Endodermal cell (in vitro differentiated cells): Measurements from ENCODE around the gene TMEM143. TPM values are rescaled to one million over a fixed set of nuclear protein-coding genes. Genes with fewer than 3 reads are reported as not detected.

ENCODE experiments used
- DNase-seq: peaks from one replicate; pipeline ENCODE4 v3.0.0-alpha.2; 2017
- H3K27ac ChIP-seq: 2 replicates; pipeline ENCODE4 v1.5.1; 2013; ENCODE audit warnings: mild to moderate bottlenecking, low read depth, low read length, moderate library complexity
- H3K27me3 ChIP-seq: 2 replicates; pipeline ENCODE4 v1.6.1; 2013; ENCODE audit warnings: mild to moderate bottlenecking, low read length, moderate library complexity; ENCODE audit not compliant: insufficient read depth, control insufficient read depth, poor library complexity, severe bottlenecking
- H3K36me3 ChIP-seq: 2 replicates; pipeline ENCODE4 v1.7.0; 2013; ENCODE audit warnings: mild to moderate bottlenecking, low read length, moderate library complexity; ENCODE audit not compliant: control insufficient read depth, insufficient read depth
- H3K4me1 ChIP-seq: one replicate; pipeline ENCODE4 v1.7.0; 2013; ENCODE audit warnings: low read length; ENCODE audit not compliant: control insufficient read depth, insufficient read depth
- H3K4me3 ChIP-seq: 2 replicates; pipeline ENCODE4 v1.5.1; 2013; ENCODE audit warnings: mild to moderate bottlenecking, low read length, moderate library complexity
- H3K9ac ChIP-seq: 2 replicates; pipeline ENCODE4 v1.6.1; 2013; ENCODE audit warnings: mild to moderate bottlenecking, low read length, moderate library complexity; ENCODE audit not compliant: poor library complexity, severe bottlenecking; ENCODE audit errors: extremely low read depth
- H3K9me3 ChIP-seq: 2 replicates; pipeline ENCODE4 v1.6.1; 2013; ENCODE audit warnings: mild to moderate bottlenecking, low read length, moderate library complexity; ENCODE audit not compliant: control insufficient read depth
- H3K27ac Mint-ChIP-seq: 2 replicates; pipeline ENCODE4 v1.8.0; 2020; ENCODE audit warnings: mixed read lengths
- H3K27me3 Mint-ChIP-seq: 2 replicates; pipeline ENCODE4 v1.8.0; 2021; ENCODE audit warnings: mild to moderate bottlenecking, mixed read lengths; ENCODE audit not compliant: insufficient read depth
- H3K36me3 Mint-ChIP-seq: 2 replicates; pipeline ENCODE4 v1.8.0; 2020; ENCODE audit warnings: low read depth, mixed read lengths
- H3K4me1 Mint-ChIP-seq: 2 replicates; pipeline ENCODE4 v1.8.0; 2020; ENCODE audit warnings: mixed read lengths
- H3K4me3 Mint-ChIP-seq: 2 replicates; pipeline ENCODE4 v1.8.0; 2020; ENCODE audit warnings: mild to moderate bottlenecking, moderate library complexity, mixed read lengths
- H3K9me3 Mint-ChIP-seq: 2 replicates; pipeline ENCODE4 v1.8.0; 2020; ENCODE audit warnings: mild to moderate bottlenecking, mixed read lengths
- CTCF ChIP-seq: fragments of 200-600 bp; sonication (generic); conservative IDR thresholded peaks from 2 replicates; pipeline ENCODE4 v1.5.0; 2021; ENCODE audit warnings: antibody characterized with exemption, mild to moderate bottlenecking
- WGBS, 2 experiments: methylation state at CpG; one replicate each; pipeline versions ENCODE4 v1.1.5 to v1.1.7; 2013; ENCODE audit warnings: missing lambda C conversion rate in 2 of 2, mixed read lengths in 1 of 2; ENCODE audit not compliant: insufficient coverage in 1 of 2, insufficient read length in 1 of 2; 5-methylcytosine and 5-hydroxymethylcytosine counted together
- total RNA-seq, 2 donors: library from RNA; stranded (reverse); fragmentation: NEBNext Ultra II Directional in 1 of 2; extraction: Animal tissue kit (Norgen Biotek cat#: 25700) in 1 of 2; gene quantifications; 2 replicates in 1 of 2; 3 replicates in 1 of 2; pipeline ENCODE4 v1.2.1, GENCODE V29; 2021

Gene TMEM143
- total RNA-seq, 2 donors from 2014 or later: 13.9 to 19.1 TPM

DNA sequence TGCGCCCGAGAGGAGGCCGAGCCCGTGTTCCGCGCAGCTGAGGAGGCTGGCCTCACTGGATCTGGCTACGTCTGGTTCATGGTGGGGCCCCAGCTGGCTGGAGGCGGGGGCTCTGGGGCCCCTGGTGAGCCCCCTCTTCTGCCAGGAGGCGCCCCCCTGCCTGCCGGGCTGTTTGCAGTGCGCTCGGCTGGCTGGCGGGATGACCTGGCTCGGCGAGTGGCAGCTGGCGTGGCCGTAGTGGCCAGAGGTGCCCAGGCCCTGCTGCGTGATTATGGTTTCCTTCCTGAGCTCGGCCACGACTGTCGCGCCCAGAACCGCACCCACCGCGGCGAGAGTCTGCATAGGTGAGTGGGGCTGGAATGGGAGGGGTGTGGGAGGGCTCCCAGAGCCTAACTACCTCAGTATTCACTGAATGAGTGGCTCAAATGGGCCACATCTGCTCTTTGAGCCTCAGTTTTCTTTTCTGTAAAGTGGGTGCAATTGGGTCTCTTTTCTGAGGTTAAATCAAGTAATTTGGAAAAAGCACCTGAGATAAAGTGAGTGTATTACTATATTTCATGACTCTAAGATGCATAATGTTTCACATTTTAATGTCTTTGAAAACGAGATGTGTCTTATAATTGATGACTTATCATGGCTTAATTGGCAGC, 41.4 kb upstream of the TMEM143 start:
- WGBS, 2 experiments: 93 to 95% methylated on average over 7 to 27 of the region's 27 CpGs
- Histone ChIP-seq H3K9me3 (no peaks in the 10 kb centered on the region), H3K4me1 (no peaks in the 10 kb centered on the region), H3K27me3 (no peaks in the 10 kb centered on the region), H3K27ac (no peak overlapping the region), H3K36me3 (no peaks in the 10 kb centered on the region), H3K4me3 (no peak overlapping the region), H3K9ac (no peak overlapping the region)
- peaks cover 6% of the 10 kb centered on the region for H3K4me1 Mint-ChIP-seq
- H3K27me3 Mint-ChIP-seq: peaks cover 6% of the 10 kb centered on the region
- no peak for DNase-seq
- no peaks in the 10 kb centered on the region for H3K36me3 Mint-ChIP-seq
- H3K9me3 Mint-ChIP-seq: no peaks in the 10 kb centered on the region
- no peak overlapping the region for H3K4me3 Mint-ChIP-seq
- no peak overlapping the region for H3K27ac Mint-ChIP-seq
- no peak for TF ChIP-seq CTCF

GRCh38 chr19:48403606-48404005, 39.9 kb upstream of the TMEM143 start:
- H3K27ac Mint-ChIP-seq: no peak overlapping the region
- Histone ChIP-seq H3K4me3 (no peak overlapping the region), H3K36me3 (no peaks in the 10 kb centered on the region), H3K9me3 (no peaks in the 10 kb centered on the region), H3K4me1 (no peaks in the 10 kb centered on the region), H3K27ac (no peak overlapping the region), H3K27me3 (no peaks in the 10 kb centered on the region), H3K9ac (no peak overlapping the region)
- H3K4me3 Mint-ChIP-seq: no peak overlapping the region
- WGBS, 2 experiments: 48 to 59% methylated on average over 2 to 3 of the region's 3 CpGs
- H3K36me3 Mint-ChIP-seq: no peaks in the 10 kb centered on the region
- TF ChIP-seq CTCF: no peak
- H3K27me3 Mint-ChIP-seq: peaks cover 2% of the 10 kb centered on the region
- peak; percentile 90 for DNase-seq
- peaks cover 6% of the 10 kb centered on the region for H3K4me1 Mint-ChIP-seq
- H3K9me3 Mint-ChIP-seq: no peaks in the 10 kb centered on the region

DNA sequence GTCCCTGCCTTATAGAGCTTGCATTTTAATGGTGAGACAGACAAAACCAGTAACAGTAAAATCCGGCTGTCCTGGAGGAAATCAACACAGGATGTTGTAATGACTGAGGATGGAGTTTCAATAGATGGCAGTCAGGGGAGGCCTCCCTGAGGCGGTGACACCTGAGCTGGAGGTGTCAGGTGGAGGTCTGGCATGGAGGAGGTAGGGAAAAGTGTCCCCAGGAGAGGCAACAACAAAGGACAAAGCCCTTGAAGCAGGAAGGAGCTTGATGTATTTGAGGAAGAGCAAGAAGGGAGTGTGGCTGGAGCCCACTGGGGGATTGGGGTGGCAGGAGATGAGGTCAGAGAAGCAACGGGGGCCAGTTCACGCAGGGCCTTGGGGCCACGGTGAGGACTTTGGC, 37.5 kb upstream of the TMEM143 start:
- no peaks in the 10 kb centered on the region for H3K9me3 Mint-ChIP-seq
- H3K4me1 Mint-ChIP-seq: peaks cover 11% of the 10 kb centered on the region
- no peaks in the 10 kb centered on the region for H3K9me3 ChIP-seq
- H3K36me3 ChIP-seq: no peaks in the 10 kb centered on the region
- TF ChIP-seq CTCF: no peak
- no peak overlapping the region for H3K4me3 ChIP-seq
- peak overlapping the region; percentile 34 for H3K27ac Mint-ChIP-seq
- H3K27me3 ChIP-seq: peaks cover 19% of the 10 kb centered on the region
- H3K9ac ChIP-seq: no peak overlapping the region
- H3K4me3 Mint-ChIP-seq: no peak overlapping the region
- WGBS, 2 experiments: 88 to 98% methylated on average over 5 of the region's 5 CpGs
- no peaks in the 10 kb centered on the region for H3K4me1 ChIP-seq
- peaks cover 20% of the 10 kb centered on the region for H3K27me3 Mint-ChIP-seq
- no peaks in the 10 kb centered on the region for H3K36me3 Mint-ChIP-seq
- no peak overlapping the region for H3K27ac ChIP-seq
- peak; percentile 68 for DNase-seq
